GM12878 (cell line): ENCODE data around the gene MGAT5. TPM values are rescaled to one million over a fixed set of nuclear protein-coding genes. Genes with fewer than 3 reads are reported as not detected.

Experiments
- ATF3 ChIP-seq: IDR thresholded peaks from 2 replicates; pipeline ENCODE4 v1.6.1; 2011; ENCODE audit warnings: low read depth, mild to moderate bottlenecking, low read length, moderate library complexity, borderline replicate concordance; ENCODE audit errors: extremely low read depth
- BCL11A ChIP-seq: IDR thresholded peaks from 2 replicates; pipeline ENCODE4 v1.6.1; 2011; ENCODE audit warnings: low read depth, low read length
- BMI1 ChIP-seq: fragments of 450-650 bp; IDR thresholded peaks from 2 replicates; pipeline ENCODE4 v1.6.1; 2016; ENCODE audit warnings: mild to moderate bottlenecking, moderate library complexity, borderline replicate concordance
- CREM ChIP-seq: IDR thresholded peaks from 2 replicates; pipeline ENCODE4 v1.6.1; 2014; ENCODE audit warnings: antibody characterized with exemption, low read depth
- EED ChIP-seq: sonication (generic); IDR thresholded peaks from 2 replicates; pipeline ENCODE4 v1.6.1; 2016; ENCODE audit warnings: antibody characterized with exemption, low read depth
- ETV6 ChIP-seq, 2 experiments: fragments of 450-650 bp in 1 of 2; IDR thresholded peaks in 1 of 2; conservative IDR thresholded peaks in 1 of 2; 2 replicates each; pipeline ENCODE4 v1.6.1; 2014; ENCODE audit warnings: antibody characterized with exemption in 1 of 2, borderline replicate concordance in 1 of 2, low read depth in 1 of 2, mild to moderate bottlenecking in 1 of 2, moderate library complexity in 1 of 2
- EZH2 ChIP-seq: IDR thresholded peaks from 2 replicates; pipeline ENCODE4 v1.6.1; 2012; ENCODE audit warnings: low read depth, mild to moderate bottlenecking, control low read depth, inconsistent platforms, low read length, borderline replicate concordance; ENCODE audit not compliant: control insufficient read depth
- IKZF1 ChIP-seq: fragments of 450-650 bp; conservative IDR thresholded peaks from 2 replicates; pipeline ENCODE4 v1.6.1; 2017; ENCODE audit warnings: antibody characterized with exemption, mild to moderate bottlenecking
- IKZF2 ChIP-seq, 2 experiments: fragments of 450-650 bp; IDR thresholded peaks; 2 replicates each; pipeline ENCODE4 v1.6.1; 2017; ENCODE audit warnings: mild to moderate bottlenecking in 2 of 2, moderate library complexity in 2 of 2
- JUND ChIP-seq: IDR thresholded peaks from 2 replicates; pipeline ENCODE4 v1.6.1; 2012; ENCODE audit warnings: low read depth, mild to moderate bottlenecking, low read length, improper control_type of control experiment, moderate library complexity
- NFIC ChIP-seq: IDR thresholded peaks from 2 replicates; pipeline ENCODE4 v1.6.1; 2012; ENCODE audit warnings: low read depth, mild to moderate bottlenecking, inconsistent platforms, low read length, moderate library complexity
- PAX5 ChIP-seq: IDR thresholded peaks from 2 replicates; pipeline ENCODE4 v1.6.1; 2011; ENCODE audit warnings: low read depth, low read length, borderline replicate concordance
- PML ChIP-seq: IDR thresholded peaks from 2 replicates; pipeline ENCODE4 v1.6.1; 2012; ENCODE audit warnings: low read length, inconsistent platforms
- POLR2A ChIP-seq: IDR thresholded peaks from 2 replicates; pipeline ENCODE4 v1.6.1; 2011; ENCODE audit warnings: low read depth, mild to moderate bottlenecking, low read length
- POLR2AphosphoS5 ChIP-seq: IDR thresholded peaks from 2 replicates; pipeline ENCODE4 v1.6.1; 2011; ENCODE audit warnings: mild to moderate bottlenecking, low read length, inconsistent platforms
- SMAD1 ChIP-seq: fragments of 450-650 bp; IDR thresholded peaks from 2 replicates; pipeline ENCODE4 v1.6.1; 2018; ENCODE audit warnings: mild to moderate bottlenecking, low read depth; ENCODE audit not compliant: partially characterized antibody
- SMARCA5 ChIP-seq: fragments of 450-650 bp; IDR thresholded peaks from 2 replicates; pipeline ENCODE4 v1.6.1; 2017; ENCODE audit warnings: mild to moderate bottlenecking
- SP1 ChIP-seq: IDR thresholded peaks from one replicate; pipeline ENCODE4 v1.6.1; 2011; ENCODE audit warnings: low read depth, low read length
- SPI1 ChIP-seq: IDR thresholded peaks from 2 replicates; pipeline ENCODE4 v1.6.1; 2011; ENCODE audit warnings: low read depth, mild to moderate bottlenecking, low read length, moderate library complexity, borderline replicate concordance; ENCODE audit not compliant: insufficient read depth
- STAT3 ChIP-seq: IDR thresholded peaks from 2 replicates; pipeline ENCODE4 v1.6.1; 2011; ENCODE audit warnings: low read depth, low read length, improper control_type of control experiment
- TCF12 ChIP-seq: IDR thresholded peaks from 2 replicates; pipeline ENCODE4 v1.6.1; 2011; ENCODE audit warnings: low read depth, mild to moderate bottlenecking, low read length
- TCF7 ChIP-seq: IDR thresholded peaks from 2 replicates; pipeline ENCODE4 v1.6.1; 2014; ENCODE audit warnings: antibody characterized with exemption, borderline replicate concordance
- ZNF24 ChIP-seq: fragments of 450-650 bp; IDR thresholded peaks from 2 replicates; pipeline ENCODE4 v1.6.1; 2017; ENCODE audit warnings: antibody characterized with exemption, mild to moderate bottlenecking
- ZNF687 ChIP-seq: fragments of 450-650 bp; IDR thresholded peaks from 2 replicates; pipeline ENCODE4 v1.6.1; 2017; ENCODE audit warnings: mild to moderate bottlenecking, moderate library complexity
- ZZZ3 ChIP-seq: IDR thresholded peaks from 2 replicates; pipeline ENCODE4 v1.6.1; 2011; ENCODE audit warnings: low read depth; ENCODE audit not compliant: control insufficient read depth, insufficient read length
- polyA plus RNA-seq, 11 experiments: library from polyadenylated mRNA; depleted of rRNA in 4 of 11; unstranded in 6 of 11; stranded (reverse) in 5 of 11; fragments of >200 nt; fragmentation: Nextera tagmentation in 4 of 11; fragmentation: Illumina TruSeq in 1 of 11; extraction: Ambion mirVana in 4 of 11; extraction: Trizol in 1 of 11; gene quantifications; 1 replicate in 1 of 11; 2 replicates in 10 of 11; pipeline versions ENCODE4 v1.2.1 to v1.2.3, GENCODE V29; 2011 to 2016; ENCODE audit warnings: inconsistent platforms in 2 of 11, missing spikeins in 2 of 11, low read depth in 1 of 11
- total RNA-seq, 4 experiments: library from RNA; depleted of rRNA in 3 of 4; stranded (reverse); fragments of >200 nt in 3 of 4; fragmentation: Illumina TruSeq in 1 of 4; extraction: Trizol in 1 of 4; gene quantifications; 2 replicates each; pipeline versions ENCODE4 v1.2.1 to v1.2.3, GENCODE V29; 2013 to 2021

MGAT5 gene
- total and polyA plus RNA-seq, 10 of the 15 experiments (the other 5 are each of a cell fraction or from before 2014, with no cell fraction given) = 4.9 to 104 (median 36.2) TPM

- no peak for TF ChIP-seq ATF3
- TF ChIP-seq NFIC = peak; percentile 92
- peak; percentile 91 to 96 for TF ChIP-seq IKZF2 (IDR thresholded peaks at IDR 0.05)
- TF ChIP-seq PML = peak; percentile 80
- TF ChIP-seq EED = peak; percentile 95
- peak; percentile 35; the same call in 1 of the 2 replicates for TF ChIP-seq POLR2AphosphoS5
- peak in 1 of 2 experiments; percentile 90; a peak in 2 of 4 replicates for TF ChIP-seq ETV6 (conservative IDR thresholded peaks at IDR 0.05 in 1 of 2, IDR thresholded peaks at IDR 0.05 in 1 of 2; ENCODE audit: borderline replicate concordance in 1 of 2, low read depth in 1 of 2)
- peak; percentile 89 for TF ChIP-seq PAX5
- 0 out of 2 replicates have a peak, but pooled peaks have one; percentile 40 for TF ChIP-seq POLR2A
- 0 out of 2 replicates have a peak, but pooled peaks have one; percentile 36 for TF ChIP-seq SMARCA5
- TF ChIP-seq CREM = peak; percentile 86
- TF ChIP-seq SP1 = peak; percentile 65
- TF ChIP-seq SPI1 = peak; percentile 69; the same call in 1 of the 2 replicates
- peak; percentile 85 for TF ChIP-seq ZNF687
- TF ChIP-seq TCF12 = peak; percentile 90
- TF ChIP-seq IKZF1 = peak; percentile 92
- peak; percentile 49; the same call in 1 of the 2 replicates for TF ChIP-seq STAT3
- no peak; the same call in 1 of the 2 replicates for TF ChIP-seq JUND
- TF ChIP-seq SMAD1 = peak; percentile 68
- TF ChIP-seq BMI1 = peak; percentile 38; the same call in 1 of the 2 replicates
- peak; percentile 90 for TF ChIP-seq BCL11A
- no peak for TF ChIP-seq EZH2
- no peak for TF ChIP-seq ZZZ3
- peak; percentile 67; the same call in 1 of the 2 replicates for TF ChIP-seq TCF7
- TF ChIP-seq ZNF24 = 0 out of 2 replicates have a peak, but pooled peaks have one; percentile 38
Measured at GRCh38 chr2:134282629-134283400, 28.9 kb downstream of the MGAT5 start (continued).
